ENCODE data around the gene PLPPR5. TPM values are rescaled to one million over a fixed set of nuclear protein-coding genes. Genes with fewer than 3 reads are reported as not detected.

Gene PLPPR5
- total RNA-seq, 4 donors from 2014 or later = not detected

DNA sequence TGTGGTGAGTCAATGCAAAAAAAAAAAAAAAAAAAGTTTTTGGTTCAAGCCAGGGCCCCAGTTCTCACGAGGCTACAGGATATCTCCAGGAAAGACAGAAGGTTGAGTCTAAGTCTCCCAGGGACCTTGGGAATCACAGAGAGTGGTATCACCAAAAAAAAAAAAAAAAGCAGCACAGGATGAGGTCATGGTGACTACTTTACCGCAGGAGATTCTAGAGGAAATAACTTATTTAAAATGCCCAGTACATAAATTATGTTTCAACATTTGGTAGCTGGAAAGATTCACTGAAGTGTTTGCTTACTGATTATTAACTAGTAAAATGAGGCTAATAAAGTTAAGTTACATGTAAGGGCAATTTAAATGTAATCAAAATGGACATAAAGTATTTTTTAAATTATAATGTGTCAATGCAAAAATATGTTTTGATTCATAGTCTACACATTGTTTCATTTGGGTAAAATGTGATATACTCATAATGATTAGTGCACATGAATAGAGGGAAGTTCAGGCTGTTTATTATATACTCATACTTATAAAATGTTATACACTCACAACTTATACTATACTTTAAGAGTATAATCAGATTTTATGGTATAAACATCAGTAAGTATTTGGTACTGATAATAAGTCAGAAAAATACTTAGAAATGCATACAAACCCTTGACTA is 84.1 kb downstream of the PLPPR5 start:
- TF ChIP-seq POLR2A (IDR thresholded peaks at IDR 0.05) = no peak
- TF ChIP-seq, protein P1, sequence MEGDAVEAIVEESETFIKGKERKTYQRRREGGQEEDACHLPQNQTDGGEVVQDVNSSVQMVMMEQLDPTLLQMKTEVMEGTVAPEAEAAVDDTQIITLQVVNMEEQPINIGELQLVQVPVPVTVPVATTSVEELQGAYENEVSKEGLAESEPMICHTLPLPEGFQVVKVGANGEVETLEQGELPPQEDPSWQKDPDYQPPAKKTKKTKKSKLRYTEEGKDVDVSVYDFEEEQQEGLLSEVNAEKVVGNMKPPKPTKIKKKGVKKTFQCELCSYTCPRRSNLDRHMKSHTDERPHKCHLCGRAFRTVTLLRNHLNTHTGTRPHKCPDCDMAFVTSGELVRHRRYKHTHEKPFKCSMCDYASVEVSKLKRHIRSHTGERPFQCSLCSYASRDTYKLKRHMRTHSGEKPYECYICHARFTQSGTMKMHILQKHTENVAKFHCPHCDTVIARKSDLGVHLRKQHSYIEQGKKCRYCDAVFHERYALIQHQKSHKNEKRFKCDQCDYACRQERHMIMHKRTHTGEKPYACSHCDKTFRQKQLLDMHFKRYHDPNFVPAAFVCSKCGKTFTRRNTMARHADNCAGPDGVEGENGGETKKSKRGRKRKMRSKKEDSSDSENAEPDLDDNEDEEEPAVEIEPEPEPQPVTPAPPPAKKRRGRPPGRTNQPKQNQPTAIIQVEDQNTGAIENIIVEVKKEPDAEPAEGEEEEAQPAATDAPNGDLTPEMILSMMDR (IDR thresholded peaks at IDR 0.05) = no peak
- H3K27me3 ChIP-seq = no peaks in the 10 kb centered on the region
- no peaks in the 10 kb centered on the region for H3K9me3 ChIP-seq
- WGBS, 2 donors = 27 to 41% methylated on average over 2 of the region's 2 CpGs
- intact Hi-C loops (cut with DNase I) = no loop called here
- no peaks in the 10 kb centered on the region for H3K4me1 ChIP-seq
- H3K27ac ChIP-seq = no peak overlapping the region
- no peaks in the 10 kb centered on the region for H3K36me3 ChIP-seq
- DNase-seq = no peak
- H3K4me3 ChIP-seq = no peak overlapping the region

DNA sequence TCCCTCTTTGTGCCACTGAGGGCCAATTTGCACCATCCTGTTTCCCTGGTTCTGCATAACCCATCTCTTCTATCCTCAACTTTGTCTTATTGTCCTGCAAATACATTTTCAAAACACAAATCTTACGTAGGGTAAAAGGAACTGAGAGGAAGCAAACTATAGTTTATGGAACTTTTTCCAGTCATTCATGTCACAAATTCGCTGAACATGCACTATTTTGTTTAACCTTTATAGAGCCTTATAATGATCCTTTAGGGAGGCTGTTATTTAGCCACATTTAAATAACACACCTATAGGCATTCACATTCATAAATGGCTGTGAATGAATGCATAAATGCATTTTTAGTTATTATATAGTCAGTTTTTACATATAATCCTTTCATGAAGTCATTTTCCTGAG is 85.0 kb downstream of the PLPPR5 start:
- H3K4me1 ChIP-seq = no peaks in the 10 kb centered on the region
- no peaks in the 10 kb centered on the region for H3K9me3 ChIP-seq
- TF ChIP-seq POLR2A (IDR thresholded peaks at IDR 0.05) = no peak
- TF ChIP-seq, protein P1 (IDR thresholded peaks at IDR 0.05) = no peak
- no peak for DNase-seq
- H3K4me3 ChIP-seq = no peak overlapping the region
- WGBS, 2 donors = 71 to 85% methylated on average over 2 of the region's 2 CpGs
- no peaks in the 10 kb centered on the region for H3K36me3 ChIP-seq
- no peaks in the 10 kb centered on the region for H3K27me3 ChIP-seq
- intact Hi-C loops (cut with DNase I) = no loop called here
- H3K27ac ChIP-seq = no peak overlapping the region

DNA sequence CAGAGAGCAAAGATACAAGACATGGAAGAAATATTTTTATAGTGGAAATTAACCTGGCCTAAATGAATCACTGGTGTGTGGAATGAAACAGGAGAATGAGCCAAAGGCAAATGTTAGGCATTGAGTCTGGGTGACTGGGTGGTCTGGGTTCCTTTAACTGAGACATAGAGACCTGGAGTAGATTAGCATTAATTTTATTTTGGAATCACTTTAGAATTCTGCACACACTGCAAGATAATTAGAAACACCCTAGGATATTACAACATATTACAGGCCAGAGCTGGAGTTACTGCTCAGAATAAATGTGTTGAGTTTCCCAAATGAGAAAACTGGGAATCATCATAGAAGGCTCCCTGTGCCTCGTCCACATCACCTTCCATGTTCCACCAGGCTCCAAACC is 85.5 kb downstream of the PLPPR5 start:
- no peak overlapping the region for H3K27ac ChIP-seq
- no peak for DNase-seq

DNA sequence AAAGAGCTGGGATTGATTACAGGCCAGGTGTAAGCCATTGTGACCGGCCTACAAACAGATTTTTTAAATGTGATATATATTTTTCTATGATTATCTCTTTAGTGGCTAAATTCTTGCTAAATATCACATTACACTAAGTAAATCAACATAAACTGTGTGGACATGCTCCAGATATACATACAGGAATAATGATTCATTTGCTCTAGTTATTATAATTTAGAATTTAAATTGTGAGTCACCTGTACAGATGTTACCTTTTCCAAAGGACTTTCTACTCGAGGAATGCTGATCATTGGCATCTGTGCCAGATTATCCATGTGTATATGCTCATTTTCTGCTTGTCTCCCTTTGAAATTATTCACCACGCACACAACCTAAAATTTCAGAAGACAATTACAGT is 90.1 kb downstream of the PLPPR5 start:
- intact Hi-C loops (cut with DNase I) = no loop called here
- 36 to 63% methylated on average over 3 of the region's 3 CpGs for WGBS, 2 donors
- TF ChIP-seq POLR2A (IDR thresholded peaks at IDR 0.05) = no peak
- TF ChIP-seq, protein P1 (IDR thresholded peaks at IDR 0.05) = no peak
- no peaks in the 10 kb centered on the region for H3K27me3 ChIP-seq
- no peak overlapping the region for H3K27ac ChIP-seq
- no peak for DNase-seq
- H3K4me1 ChIP-seq = no peaks in the 10 kb centered on the region
- no peak overlapping the region for H3K4me3 ChIP-seq
- H3K9me3 ChIP-seq = no peaks in the 10 kb centered on the region
- H3K36me3 ChIP-seq = no peaks in the 10 kb centered on the region

More for the DNA sequence above, 85.5 kb downstream of the PLPPR5 start:
- Histone ChIP-seq H3K36me3 (no peaks in the 10 kb centered on the region), H3K9me3 (no peaks in the 10 kb centered on the region), H3K4me1 (no peaks in the 10 kb centered on the region), H3K4me3 (no peak overlapping the region), H3K27me3 (no peaks in the 10 kb centered on the region)
- 53 to 58% methylated on average over 1 of the region's 1 CpG for WGBS, 2 donors
- TF ChIP-seq, protein P1 (IDR thresholded peaks at IDR 0.05) = no peak
- TF ChIP-seq POLR2A (IDR thresholded peaks at IDR 0.05) = no peak
- intact Hi-C loops (cut with DNase I) = no loop called here

DNA sequence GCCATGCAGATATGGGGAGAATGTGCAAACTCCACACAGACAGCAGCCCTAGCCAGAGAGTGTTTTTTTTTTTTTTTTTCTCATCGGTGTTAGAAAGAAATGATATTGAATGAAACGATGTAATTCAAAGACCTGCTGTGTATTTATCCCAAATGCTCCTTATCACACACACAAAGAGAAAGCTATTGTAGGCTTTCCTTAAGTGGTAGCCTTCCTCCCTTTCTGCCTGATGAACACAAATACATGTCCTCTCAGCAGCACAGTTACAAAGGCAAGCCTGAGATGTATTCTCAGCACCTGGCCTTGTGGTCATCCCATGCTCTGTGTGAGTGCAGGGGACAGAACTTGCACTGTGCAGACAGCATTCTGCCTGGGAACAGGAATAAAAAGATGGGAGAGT is 93.8 kb downstream of the PLPPR5 start:
- H3K27me3 ChIP-seq = no peaks in the 10 kb centered on the region
- intact Hi-C loops (cut with DNase I) = no loop called here
- WGBS, 2 donors = 45 to 71% methylated on average over 2 of the region's 2 CpGs
- no peak overlapping the region for H3K27ac ChIP-seq
- no peaks in the 10 kb centered on the region for H3K4me1 ChIP-seq
- DNase-seq = no peak
- H3K4me3 ChIP-seq = no peak overlapping the region
- no peaks in the 10 kb centered on the region for H3K9me3 ChIP-seq
- TF ChIP-seq, protein P1 (IDR thresholded peaks at IDR 0.05) = no peak
- TF ChIP-seq POLR2A (IDR thresholded peaks at IDR 0.05) = no peak
- no peaks in the 10 kb centered on the region for H3K36me3 ChIP-seq
